H1 (cell line): ENCODE measurements around the gene DRC1. TPM values are rescaled to one million over a fixed set of nuclear protein-coding genes. Genes with fewer than 3 reads are reported as not detected.

ENCODE experiments used
- BRCA1 ChIP-seq: IDR thresholded peaks from 2 replicates; pipeline ENCODE4 v1.6.1; 2012; ENCODE audit warnings: low read depth, low read length, improper control_type of control experiment
- GTF2F1 ChIP-seq: IDR thresholded peaks from 2 replicates; pipeline ENCODE4 v1.6.1; 2012; ENCODE audit warnings: low read depth, low read length, improper control_type of control experiment, borderline replicate concordance
- RFX5 ChIP-seq: IDR thresholded peaks from 2 replicates; pipeline ENCODE4 v1.6.1; 2011; ENCODE audit warnings: low read depth, low read length, improper control_type of control experiment, borderline replicate concordance
- polyA plus RNA-seq, 7 experiments: library from polyadenylated mRNA; depleted of rRNA in 3 of 7; stranded (reverse) in 5 of 7; unstranded in 2 of 7; fragments of >200 nt in 5 of 7; fragments of 200-250 nt in 2 of 7; gene quantifications; 1 replicate in 5 of 7; 2 replicates in 1 of 7; 4 replicates in 1 of 7; pipeline versions ENCODE4 v1.2.1 to v1.2.3, GENCODE V29; 2011 to 2013; ENCODE audit warnings: missing spikeins in 2 of 7, mixed read lengths in 2 of 7
- total RNA-seq: library from RNA; stranded (reverse); fragmentation: NEBNext Ultra II Directional; extraction: Animal tissue kit (Norgen Biotek cat#: 25700); gene quantifications from 2 replicates; pipeline ENCODE4 v1.2.1, GENCODE V29; 2021

DRC1 gene
- total and polyA plus RNA-seq, 2 of the 8 experiments (the other 6 are each of a cell fraction or from before 2014, with no cell fraction given): 0.08 TPM; not detected in 1

GRCh38 chr2:26475037-26475436 lies 73.3 kb downstream of the DRC1 start (continued):
- TF ChIP-seq RFX5 (no peak), GTF2F1 (no peak), BRCA1 (no peak)
